Dendritic cell treated with granulocyte-macrophage colony-stimulating factor and Interleukin-4, amounts not matched to agents 40 ng/mL and 50 ng/mL, for 4 days (primary cell): ENCODE results near the gene SBK1.
"Not testable (repeated sequence)": the region's sequence is repeated elsewhere in the genome, so short reads cannot be mapped to it uniquely, and the experiment has no call there.

Experiments used
- H3K27ac Mint-ChIP-seq: one replicate; pipeline ENCODE4 v1.8.0; 2022; ENCODE audit warnings: mild to moderate bottlenecking, mixed read lengths
- H3K27me3 Mint-ChIP-seq: one replicate; pipeline ENCODE4 v1.8.0; 2022; ENCODE audit warnings: mild to moderate bottlenecking, mixed read lengths
- H3K36me3 Mint-ChIP-seq: one replicate; pipeline ENCODE4 v1.8.0; 2022; ENCODE audit warnings: low read depth, mixed read lengths
- H3K4me1 Mint-ChIP-seq: one replicate; pipeline ENCODE4 v1.8.0; 2022; ENCODE audit warnings: low read depth, mixed read lengths
- H3K4me3 Mint-ChIP-seq: one replicate; pipeline ENCODE4 v1.8.0; 2022; ENCODE audit warnings: mild to moderate bottlenecking, moderate library complexity, mixed read lengths
- H3K9me3 Mint-ChIP-seq: one replicate; pipeline ENCODE4 v1.8.0; 2022; ENCODE audit warnings: mixed read lengths
- intact Hi-C: fragments of 100-400 bp; cut with micrococcal nuclease; formaldehyde crosslinking; loops from one replicate; pipeline ENCODE4 v1.15.0; 2022

Gene SBK1

DNA sequence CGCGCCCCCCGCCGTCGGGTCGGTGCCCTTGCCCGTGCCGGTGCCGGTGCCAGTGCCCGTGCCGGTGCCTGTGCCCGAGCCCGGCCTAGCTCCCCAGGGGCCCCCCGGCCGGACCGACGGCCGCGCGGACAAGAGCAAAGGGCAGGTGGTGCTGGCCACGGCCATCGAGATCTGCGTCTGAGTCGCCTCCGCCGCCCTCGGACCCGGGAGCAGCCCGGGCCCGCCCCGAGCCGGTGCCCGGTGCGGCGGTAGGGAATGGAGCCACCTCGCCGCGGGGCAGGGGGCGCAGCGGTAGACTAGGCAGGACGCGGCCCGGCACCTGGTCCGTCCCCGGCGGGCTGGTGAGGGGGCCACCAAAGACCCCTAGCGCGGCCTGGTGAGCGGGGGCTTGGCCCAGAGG lies 28.4 kb downstream of the SBK1 start:
- Mint-ChIP-seq H3K4me1 (no peaks in the 10 kb centered on the region), H3K9me3 (no peaks in the 10 kb centered on the region), H3K27me3 (no peaks in the 10 kb centered on the region), H3K36me3 (no peaks in the 10 kb centered on the region), H3K27ac (no peak overlapping the region), H3K4me3 (no peak overlapping the region)
- intact Hi-C loops: no loop called here

DNA sequence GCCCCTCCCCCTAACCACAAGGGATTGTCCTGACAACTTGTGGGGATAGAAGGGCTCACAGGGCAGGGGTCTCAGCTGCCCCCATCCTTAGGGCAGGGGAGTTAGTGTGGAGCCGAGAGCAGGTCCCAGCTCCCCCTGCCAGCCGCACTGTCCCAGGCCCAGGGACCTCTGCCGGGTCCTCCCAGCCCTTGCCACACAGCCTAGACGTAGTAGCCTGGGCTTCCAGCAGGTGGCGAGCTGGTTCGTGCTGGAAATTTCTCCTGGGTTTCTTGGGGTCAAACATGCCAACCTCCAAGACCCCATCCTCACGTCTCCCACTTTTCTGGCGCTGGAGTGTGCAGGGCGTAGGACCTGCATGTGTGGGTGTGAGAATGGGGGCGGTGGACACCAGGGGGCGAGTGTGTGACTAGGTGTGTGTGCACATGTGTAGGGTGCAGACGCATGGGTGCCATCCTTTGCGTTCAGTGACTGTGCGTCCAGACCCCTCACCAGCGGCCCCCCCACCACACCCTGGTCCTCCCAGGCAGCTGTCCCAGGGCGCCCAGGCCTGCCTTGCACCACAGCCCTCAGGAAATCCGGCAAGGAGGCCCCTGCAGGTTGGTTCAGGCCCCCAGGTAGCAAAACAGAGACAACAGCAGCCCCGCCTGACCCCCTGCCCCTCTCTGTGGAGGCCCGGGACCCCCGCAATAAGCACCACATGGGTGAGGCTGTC lies 29.5 kb downstream of the SBK1 start:
- H3K4me3 Mint-ChIP-seq: no peak overlapping the region
- intact Hi-C loops: no loop called here
- H3K27ac Mint-ChIP-seq: no peak overlapping the region
- no peaks in the 10 kb centered on the region for H3K4me1 Mint-ChIP-seq
- no peaks in the 10 kb centered on the region for H3K9me3 Mint-ChIP-seq
- H3K27me3 Mint-ChIP-seq: no peaks in the 10 kb centered on the region
- no peaks in the 10 kb centered on the region for H3K36me3 Mint-ChIP-seq

DNA sequence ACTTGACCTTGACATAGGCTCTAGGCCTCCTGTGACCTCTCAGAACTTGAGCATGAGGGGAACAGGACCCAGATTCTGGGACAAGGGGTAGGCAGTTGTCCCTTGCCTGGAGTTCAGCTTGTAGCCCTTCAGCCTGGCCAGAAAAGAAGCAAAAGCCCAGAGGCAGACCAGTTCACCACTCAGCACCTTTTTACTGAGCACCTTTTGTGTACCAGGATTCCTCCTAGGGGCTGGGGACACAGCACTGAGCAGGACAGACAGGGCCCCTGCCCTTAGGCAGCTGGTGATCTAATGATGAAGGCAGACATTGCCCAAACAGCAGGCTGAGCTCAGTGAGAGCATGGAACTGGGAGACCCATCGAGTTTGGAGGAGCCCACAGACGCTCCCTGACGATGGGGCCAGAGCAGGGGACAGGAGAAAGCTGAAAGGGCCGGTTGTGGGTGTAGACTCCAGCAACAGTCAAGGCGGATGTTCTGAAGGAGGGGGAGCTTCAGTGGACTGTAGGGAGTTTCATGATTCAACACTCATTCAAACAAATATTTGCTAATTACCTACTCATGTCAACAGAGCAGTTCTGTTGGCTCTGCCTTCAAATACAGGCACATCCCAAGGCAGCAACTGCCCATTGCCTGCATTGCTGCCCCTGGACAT lies 32.0 kb downstream of the SBK1 start:
- H3K27ac Mint-ChIP-seq: no peak overlapping the region
- no peaks in the 10 kb centered on the region for H3K27me3 Mint-ChIP-seq
- H3K4me1 Mint-ChIP-seq: peaks cover 4% of the 10 kb centered on the region
- no peak overlapping the region for H3K4me3 Mint-ChIP-seq
- H3K36me3 Mint-ChIP-seq: no peaks in the 10 kb centered on the region
- intact Hi-C loops: no loop called here
- no peaks in the 10 kb centered on the region for H3K9me3 Mint-ChIP-seq

DNA sequence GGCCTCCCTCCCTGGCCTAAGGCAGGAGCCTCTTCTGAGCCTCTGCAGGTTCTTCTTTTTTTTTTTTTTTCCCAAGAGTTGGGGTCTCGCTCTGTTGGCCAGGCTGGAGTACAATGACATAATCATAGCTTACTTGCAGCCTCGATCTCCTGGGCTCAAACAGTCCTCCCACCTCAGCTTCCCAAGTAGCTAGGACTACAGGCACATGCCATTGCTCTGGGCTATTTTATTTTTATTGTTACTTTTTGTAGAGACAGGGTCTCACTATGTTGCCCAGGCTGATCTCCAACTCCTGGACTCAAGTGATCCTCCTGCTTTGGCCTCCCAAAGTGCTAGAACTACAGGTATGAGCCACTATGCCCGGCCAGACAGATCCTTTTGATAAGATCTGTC lies 32.6 kb downstream of the SBK1 start:
- Mint-ChIP-seq H3K4me1 (peaks cover 4% of the 10 kb centered on the region), H3K27ac (no peak overlapping the region), H3K36me3 (no peaks in the 10 kb centered on the region), H3K9me3 (no peaks in the 10 kb centered on the region), H3K27me3 (no peaks in the 10 kb centered on the region), H3K4me3 (no peak overlapping the region)
- intact Hi-C loops: no loop called here

DNA sequence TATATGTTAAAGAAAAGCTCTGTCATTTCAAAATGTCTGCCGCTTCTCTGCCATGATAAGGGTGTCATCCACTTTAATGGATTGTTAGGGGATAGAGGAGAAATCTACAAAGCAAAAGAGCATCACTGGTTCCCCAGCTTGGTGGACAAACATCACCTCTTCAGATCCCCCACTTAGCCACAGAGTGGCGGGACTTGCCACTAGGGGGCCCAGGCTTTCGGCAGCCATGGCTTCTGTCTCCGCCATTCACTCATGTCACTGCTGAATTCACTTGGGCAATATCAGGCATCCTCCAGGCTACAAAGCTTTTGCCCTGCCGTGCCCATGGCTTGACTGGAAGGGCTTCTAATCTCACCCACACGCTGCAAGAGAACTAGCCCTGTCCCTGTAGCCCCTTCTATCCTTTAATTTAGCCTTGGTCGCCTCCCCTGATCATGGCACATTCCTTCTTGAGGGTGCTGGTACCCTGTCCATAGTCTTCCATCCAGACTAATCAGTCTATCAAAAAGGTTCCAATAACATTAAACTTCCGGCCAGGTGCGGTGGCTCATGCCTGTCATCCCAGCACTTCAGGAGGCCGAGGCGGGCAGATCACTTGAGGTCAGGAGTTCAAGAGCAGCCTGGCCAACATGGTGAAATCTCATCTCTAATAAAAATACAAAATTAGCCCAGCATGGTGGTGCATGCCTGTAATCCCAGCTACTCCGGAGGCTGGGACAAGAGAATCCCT lies 34.7 kb downstream of the SBK1 start:
- Mint-ChIP-seq H3K9me3 (no peaks in the 10 kb centered on the region), H3K4me1 (peaks cover 4% of the 10 kb centered on the region), H3K27ac (no peak overlapping the region), H3K27me3 (no peaks in the 10 kb centered on the region), H3K36me3 (no peaks in the 10 kb centered on the region), H3K4me3 (no peak overlapping the region)
- intact Hi-C loops: no loop called here

DNA sequence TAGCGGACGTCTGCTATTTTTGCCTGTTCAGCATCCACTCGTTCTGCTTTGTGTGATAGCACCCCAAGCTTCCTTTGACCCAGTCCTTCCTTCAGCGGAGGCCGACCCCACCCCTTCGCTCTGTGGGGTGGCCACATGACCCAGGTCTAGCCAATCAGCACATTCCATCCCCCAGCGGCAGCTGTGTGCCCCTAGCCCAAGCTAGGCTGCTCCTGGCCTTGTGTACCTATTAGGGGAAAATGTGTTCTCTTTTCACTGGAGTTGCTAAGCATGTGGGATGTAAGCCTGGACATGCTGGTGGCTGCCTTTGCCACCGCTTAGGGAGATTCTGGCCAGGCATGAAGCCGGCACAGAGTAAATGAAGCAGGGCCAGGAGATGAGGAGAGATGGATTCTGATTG lies 37.9 kb downstream of the SBK1 start:
- H3K4me3 Mint-ChIP-seq, H3K36me3 Mint-ChIP-seq, H3K4me1 Mint-ChIP-seq, H3K27me3 Mint-ChIP-seq, intact Hi-C loops, H3K27ac Mint-ChIP-seq, H3K9me3 Mint-ChIP-seq: not testable (repeated sequence)

DNA sequence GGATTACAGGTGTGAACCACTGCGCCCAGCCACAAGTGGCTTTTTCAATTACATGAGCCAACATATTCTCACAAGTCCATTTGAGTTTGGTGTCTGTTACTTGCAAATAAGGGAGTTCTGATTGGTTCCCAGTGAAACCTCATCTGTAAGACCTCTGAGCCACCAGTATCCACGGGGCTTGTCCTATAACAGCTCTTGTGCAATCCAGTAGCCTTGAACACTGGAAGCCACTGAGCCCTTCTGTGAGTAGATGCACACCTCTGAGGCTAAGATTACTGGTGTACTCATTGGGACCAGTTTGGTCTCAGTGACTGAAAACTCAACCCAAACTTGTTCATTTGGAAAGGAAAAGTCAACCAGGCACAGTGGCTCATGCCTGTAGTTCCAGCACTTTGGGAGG lies 38.7 kb downstream of the SBK1 start:
- H3K4me1 Mint-ChIP-seq, H3K27me3 Mint-ChIP-seq, intact Hi-C loops, H3K36me3 Mint-ChIP-seq, H3K4me3 Mint-ChIP-seq, H3K9me3 Mint-ChIP-seq, H3K27ac Mint-ChIP-seq: not testable (repeated sequence)

DNA sequence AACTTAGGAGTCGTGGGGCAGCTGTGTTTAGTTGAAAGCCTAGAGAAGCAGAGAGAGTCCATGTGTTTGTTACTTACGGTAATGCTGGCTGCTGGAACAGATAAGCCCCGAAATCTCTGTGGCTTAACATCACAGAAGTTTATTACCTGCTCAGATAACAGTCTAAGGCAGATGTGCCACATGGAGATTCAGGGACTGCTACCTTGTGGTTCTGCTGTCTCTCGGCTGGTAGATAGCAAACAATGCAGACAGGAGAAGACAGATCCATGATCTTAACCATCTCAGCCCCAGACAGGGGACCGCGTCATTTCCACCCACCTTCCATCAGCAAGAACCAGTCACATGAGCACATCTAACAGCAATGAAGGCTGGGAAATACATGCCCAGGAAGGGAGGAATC lies 40.3 kb downstream of the SBK1 start:
- H3K27ac Mint-ChIP-seq, H3K27me3 Mint-ChIP-seq, H3K36me3 Mint-ChIP-seq, H3K4me3 Mint-ChIP-seq, H3K9me3 Mint-ChIP-seq, H3K4me1 Mint-ChIP-seq, intact Hi-C loops: not testable (repeated sequence)

DNA sequence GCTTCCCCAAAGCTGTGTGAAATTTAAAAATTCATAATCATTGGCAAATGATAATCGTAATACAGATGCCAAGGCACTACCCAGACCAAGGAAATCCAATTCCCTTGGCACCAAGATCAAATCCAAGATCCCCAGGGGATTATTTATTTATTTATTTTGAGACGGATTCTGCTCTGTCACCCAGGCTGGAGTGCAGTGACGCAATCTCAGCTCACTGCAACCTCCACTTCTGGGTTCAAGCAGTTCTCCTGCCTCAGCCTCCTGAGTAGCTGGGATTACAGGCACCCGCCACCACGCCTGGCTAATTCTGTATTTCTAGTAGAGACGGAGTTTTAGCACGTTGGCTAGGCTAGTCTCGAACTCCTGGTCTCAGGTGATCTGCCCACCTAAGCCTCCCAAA lies 43.4 kb downstream of the SBK1 start:
- not testable (repeated sequence) for H3K27me3 Mint-ChIP-seq, H3K4me1 Mint-ChIP-seq, H3K9me3 Mint-ChIP-seq

DNA sequence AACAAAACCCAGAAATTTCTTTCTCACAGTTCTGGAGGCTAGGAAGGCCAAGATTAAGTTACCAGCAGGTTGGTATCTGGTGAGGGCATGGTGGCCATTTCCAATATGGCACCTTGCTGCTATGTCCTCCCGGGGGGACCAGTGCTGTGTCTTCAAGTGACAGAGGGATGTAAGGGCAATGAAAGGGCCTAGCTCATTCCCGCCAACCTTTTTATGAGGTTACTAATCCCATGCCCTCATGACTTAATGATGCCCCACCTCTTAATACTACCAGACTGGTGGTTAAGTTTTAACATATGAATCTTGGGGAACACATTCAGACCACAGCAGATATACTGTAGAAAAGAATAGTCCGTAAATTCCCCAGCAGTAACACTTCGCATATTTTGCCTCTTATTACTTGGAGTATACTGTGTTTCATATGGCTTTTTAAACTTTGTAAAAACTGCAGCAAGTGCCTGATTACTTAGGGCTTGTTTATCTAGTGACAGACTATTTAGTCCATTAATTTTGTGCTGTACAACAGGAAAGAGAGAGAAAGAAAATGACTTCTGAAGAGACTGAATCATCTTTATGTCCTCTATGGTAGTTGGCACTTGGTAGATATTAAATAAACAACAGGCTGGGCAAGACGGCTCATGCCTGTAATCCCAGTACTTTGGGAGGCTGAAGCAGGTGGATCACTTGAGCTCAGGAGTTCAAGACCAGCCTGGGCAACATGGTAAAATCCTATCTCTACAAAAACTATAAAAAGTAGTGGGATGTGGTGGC lies 44.8 kb downstream of the SBK1 start:
- H3K36me3 Mint-ChIP-seq, H3K27me3 Mint-ChIP-seq, intact Hi-C loops, H3K4me3 Mint-ChIP-seq, H3K4me1 Mint-ChIP-seq, H3K27ac Mint-ChIP-seq, H3K9me3 Mint-ChIP-seq: not testable (repeated sequence)

More for the DNA sequence above, 43.4 kb downstream of the SBK1 start:
- intact Hi-C loops, H3K27ac Mint-ChIP-seq, H3K36me3 Mint-ChIP-seq, H3K4me3 Mint-ChIP-seq: not testable (repeated sequence)

DNA sequence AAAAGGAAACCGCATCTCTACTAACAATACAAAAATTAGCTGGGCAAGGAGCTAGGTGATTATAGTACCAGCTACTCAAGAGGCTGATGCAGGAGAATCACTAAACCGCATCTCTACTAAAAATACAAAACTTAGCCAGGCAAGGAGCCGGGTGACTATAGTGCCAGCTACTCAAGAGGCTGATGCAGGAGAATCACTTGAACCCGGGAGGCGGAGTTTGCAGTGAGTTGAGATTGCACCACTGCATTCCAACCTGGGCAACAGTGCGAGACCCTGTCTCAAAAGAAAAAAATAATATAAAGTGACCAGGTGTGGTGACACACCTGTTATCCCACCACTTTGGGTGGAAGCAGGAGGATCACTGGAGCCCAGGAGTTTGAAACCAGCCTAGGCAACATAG lies 45.9 kb downstream of the SBK1 start:
- H3K27ac Mint-ChIP-seq, H3K4me1 Mint-ChIP-seq, H3K4me3 Mint-ChIP-seq, H3K27me3 Mint-ChIP-seq, intact Hi-C loops, H3K36me3 Mint-ChIP-seq, H3K9me3 Mint-ChIP-seq: not testable (repeated sequence)

DNA sequence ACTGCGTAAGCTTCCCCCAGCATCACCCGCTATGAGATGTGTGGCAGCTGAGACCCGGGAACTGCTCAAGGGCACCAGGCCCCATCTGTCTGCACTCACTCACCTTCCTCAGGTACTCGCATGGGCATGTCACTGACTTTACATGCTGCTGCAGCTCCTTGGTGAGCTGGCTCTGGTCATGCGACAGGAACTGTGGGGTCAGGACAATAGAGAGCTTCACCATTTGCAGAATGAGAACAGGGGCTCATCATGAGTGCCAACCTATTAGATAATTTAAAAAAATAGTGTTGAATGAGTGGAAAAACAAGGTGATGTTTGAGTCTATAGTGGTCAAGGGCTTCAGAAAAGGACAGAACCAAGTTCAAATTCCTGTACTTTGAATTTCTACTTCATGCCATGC lies 70.3 kb downstream of the SBK1 start:
- H3K9me3 Mint-ChIP-seq, H3K4me1 Mint-ChIP-seq, H3K4me3 Mint-ChIP-seq, intact Hi-C loops, H3K27me3 Mint-ChIP-seq, H3K27ac Mint-ChIP-seq, H3K36me3 Mint-ChIP-seq: not testable (repeated sequence)

DNA sequence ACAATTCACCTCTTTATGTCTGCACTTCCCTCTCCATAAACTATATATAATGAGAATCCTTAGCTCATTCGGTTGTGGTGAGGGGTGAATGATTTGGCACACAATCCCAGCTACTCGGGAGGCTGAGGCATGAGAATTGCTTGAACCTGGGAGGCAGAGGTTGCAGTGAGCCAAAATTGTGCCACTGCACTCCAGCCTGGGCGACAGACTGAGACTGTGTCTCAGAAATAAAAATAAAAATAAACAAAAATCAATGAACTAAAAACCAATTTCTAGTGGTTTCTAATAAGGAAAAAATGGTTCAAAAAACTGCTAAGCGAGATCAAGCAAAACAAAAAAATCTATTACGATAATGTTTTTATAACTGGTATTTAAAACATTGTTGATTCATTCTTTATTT lies 71.1 kb downstream of the SBK1 start, which contains the start of gene NPIPB6:
Gene NPIPB6, minus strand, starts transcription at position 101 of the 400 bp plus-strand sequence. CDS start 686 bp downstream, outside the sequence.
- H3K27ac Mint-ChIP-seq, H3K4me1 Mint-ChIP-seq, H3K27me3 Mint-ChIP-seq, H3K36me3 Mint-ChIP-seq, intact Hi-C loops, H3K9me3 Mint-ChIP-seq, H3K4me3 Mint-ChIP-seq: not testable (repeated sequence)
